Liver (tissue), 3 donors: ENCODE measurements around the gene SPATA31D4.

Source experiments
- ATF3 ChIP-seq: IDR thresholded peaks from 2 replicates; pipeline ENCODE4 v1.6.1; 2016; ENCODE audit warnings: antibody characterized with exemption
- CTCF ChIP-seq: fragments of 150-350 bp; IDR thresholded peaks from 2 replicates; pipeline ENCODE4 v1.5.1; 2017; ENCODE audit warnings: improper control_type of control experiment, low read depth, low read length; ENCODE audit not compliant: missing input control
- EGR1 ChIP-seq, 2 donors: IDR thresholded peaks; 2 replicates each; pipeline ENCODE4 v1.6.1; 2016 to 2018; ENCODE audit warnings: antibody characterized with exemption in 2 of 2, low read depth in 2 of 2
- FOXA1 ChIP-seq: IDR thresholded peaks from 2 replicates; pipeline ENCODE4 v1.6.1; 2016; ENCODE audit warnings: antibody characterized with exemption
- GABPA ChIP-seq, 2 donors: IDR thresholded peaks in 1 of 2; conservative IDR thresholded peaks in 1 of 2; 2 replicates each; pipeline ENCODE4 v1.6.1; 2016; ENCODE audit warnings: antibody characterized with exemption in 2 of 2, mild to moderate bottlenecking in 1 of 2, moderate library complexity in 1 of 2
- JUND ChIP-seq, 2 donors: IDR thresholded peaks; 2 replicates each; pipeline ENCODE4 v1.6.1; 2016; ENCODE audit warnings: antibody characterized with exemption in 2 of 2
- MAX ChIP-seq: IDR thresholded peaks from 2 replicates; pipeline ENCODE4 v1.6.1; 2016; ENCODE audit warnings: antibody characterized with exemption
- RAD21 ChIP-seq, 2 donors: IDR thresholded peaks; 2 replicates each; pipeline ENCODE4 v1.6.1; 2016; ENCODE audit warnings: antibody characterized with exemption in 2 of 2, mild to moderate bottlenecking in 2 of 2
- REST ChIP-seq: IDR thresholded peaks from 2 replicates; pipeline ENCODE4 v1.6.1; 2016; ENCODE audit warnings: antibody characterized with exemption, mild to moderate bottlenecking
- TAF1 ChIP-seq: conservative IDR thresholded peaks from 2 replicates; pipeline ENCODE4 v1.6.1; 2016; ENCODE audit warnings: antibody characterized with exemption, mild to moderate bottlenecking
- YY1 ChIP-seq: IDR thresholded peaks from 2 replicates; pipeline ENCODE4 v1.6.1; 2016; ENCODE audit warnings: antibody characterized with exemption, mild to moderate bottlenecking
- ZBTB33 ChIP-seq: IDR thresholded peaks from 2 replicates; pipeline ENCODE4 v1.6.1; 2016; ENCODE audit warnings: antibody characterized with exemption
- donor health status: healthy.
- donor health status: healthy.

GRCh38 chr9:81878530-81878929, 49.7 kb upstream of the SPATA31D4 start:
- TF ChIP-seq REST (no peak), CTCF (no peak), ZBTB33 (no peak), GABPA (IDR thresholded peaks at IDR 0.05 in 1 of 2, conservative IDR thresholded peaks at IDR 0.05 in 1 of 2) (no peak), TAF1 (no peak), YY1 (no peak), FOXA1 (no peak), RAD21 (IDR thresholded peaks at IDR 0.05) (no peak), JUND (IDR thresholded peaks at IDR 0.05) (no peak), MAX (no peak), ATF3 (no peak), EGR1 (IDR thresholded peaks at IDR 0.05; ENCODE audit: low read depth in 2 of 2) (no peak)
